ENCODE measurements around the gene TYRP1.

Gene TYRP1

GRCh38 chr9:12737871-12738270 is 44.7 kb downstream of the TYRP1 start:
- no peak for DNase-seq

GRCh38 chr9:12739014-12739652 is 45.9 kb downstream of the TYRP1 start:
- no peak for DNase-seq

- DNase-seq: no peak
These were observed 47.7 kb downstream of the TYRP1 start for GRCh38 chr9:12740845-12741244.

GRCh38 chr9:12748016-12748415 is 54.8 kb downstream of the TYRP1 start:
- DNase-seq: no peak

GRCh38 chr9:12748954-12749353 is 55.8 kb downstream of the TYRP1 start:
- no peak for DNase-seq

- DNase-seq: no peak
These were observed 60.7 kb downstream of the TYRP1 start for GRCh38 chr9:12753931-12754330.

- no peak for DNase-seq
These were observed 66.6 kb downstream of the TYRP1 start for GRCh38 chr9:12759761-12760160.

Measured in activated CD4-positive, CD25-positive, alpha-beta regulatory T cell treated with anti-CD3 and anti-CD28 coated beads, Interleukin-2, amount 50 U/mL, for 72 hours (primary cell).